Fibroblast of skin of right quadriceps (primary cell): ENCODE measurements around the gene EGFL7.
A peak's percentile ranks its signal among the peaks of the same experiment; 100 is the strongest.

Source experiments
- DNase-seq: peaks from one replicate; pipeline ENCODE4 v3.0.0-alpha.2; 2013

Gene EGFL7

GRCh38 chr9:136673975-136674785 lies 11.5 kb downstream of the EGFL7 start:
- no peak for DNase-seq

- DNase-seq, result no peak
These were observed 12.2 kb downstream of the EGFL7 start for GRCh38 chr9:136674786-136675349.

GRCh38 chr9:136675477-136676296 lies 13.0 kb downstream of the EGFL7 start:
- no peak for DNase-seq

GRCh38 chr9:136676297-136676794 lies 13.6 kb downstream of the EGFL7 start:
- no peak for DNase-seq

- DNase-seq, result no peak
These were observed 14.4 kb downstream of the EGFL7 start for GRCh38 chr9:136676920-136677686.

- DNase-seq, result no peak
These were observed 15.3 kb downstream of the EGFL7 start for GRCh38 chr9:136678034-136678433.

GRCh38 chr9:136678624-136679023 lies 15.9 kb downstream of the EGFL7 start:
- DNase-seq, result no peak

- no peak for DNase-seq
These were observed 16.8 kb downstream of the EGFL7 start for GRCh38 chr9:136679431-136679941.

GRCh38 chr9:136681029-136681428 lies 18.3 kb downstream of the EGFL7 start:
- no peak for DNase-seq

GRCh38 chr9:136681945-136682699 lies 19.4 kb downstream of the EGFL7 start:
- no peak for DNase-seq

GRCh38 chr9:136682710-136683109 lies 20.0 kb downstream of the EGFL7 start:
- DNase-seq, result no peak

GRCh38 chr9:136683173-136683745 lies 20.5 kb downstream of the EGFL7 start:
- DNase-seq, result no peak

- DNase-seq, result no peak
These were observed 21.0 kb downstream of the EGFL7 start for GRCh38 chr9:136683755-136684154.

GRCh38 chr9:136684339-136684738 lies 21.6 kb downstream of the EGFL7 start:
- DNase-seq, result no peak

GRCh38 chr9:136684799-136685198 lies 22.1 kb downstream of the EGFL7 start:
- no peak for DNase-seq

- DNase-seq, result no peak
These were observed 22.5 kb downstream of the EGFL7 start for GRCh38 chr9:136685216-136685615.

- DNase-seq, result no peak
These were observed 23.2 kb downstream of the EGFL7 start for GRCh38 chr9:136685790-136686533.

GRCh38 chr9:136686534-136686793 lies 23.7 kb downstream of the EGFL7 start:
- no peak for DNase-seq

- DNase-seq, result peak; percentile 30
These were observed 24.3 kb downstream of the EGFL7 start, which contains the start of gene AGPAT2 for GRCh38 chr9:136686794-136687711. Gene AGPAT2 (minus strand): TSS chr9:136687457. CDS start chr9:136687357, 100 bp downstream.
